HepG2 (cell line): ENCODE results near the gene CCDC142. TPM values are rescaled to one million over a fixed set of nuclear protein-coding genes. Genes with fewer than 3 reads are reported as not detected.

Experiments used
- ATF4 ChIP-seq, 2 experiments: fragments of 450-650 bp in 1 of 2; sonication (generic) in 1 of 2; formaldehyde crosslinking; IDR thresholded peaks; 2 replicates each; pipeline versions ENCODE4 v1.5.0 to v1.8.0; 2020 to 2022; ENCODE audit warnings: mild to moderate bottlenecking in 1 of 2, missing genetic modification reagents in 1 of 2
- EP300 ChIP-seq, 3 experiments: sonication (generic) in 1 of 3; formaldehyde crosslinking in 1 of 3; IDR thresholded peaks; 2 replicates each; pipeline versions ENCODE4 v1.5.1 to v1.6.1; 2011 to 2020; ENCODE audit warnings: low read depth in 2 of 3, low read length in 2 of 3, borderline replicate concordance in 1 of 3, improper control_type of control experiment in 1 of 3, mild to moderate bottlenecking in 1 of 3, missing genetic modification reagents in 1 of 3, moderate library complexity in 1 of 3
- FOSL2 ChIP-seq: sonication (generic); formaldehyde crosslinking; IDR thresholded peaks from 2 replicates; pipeline ENCODE4 v1.4.0; 2020; ENCODE audit warnings: missing genetic modification reagents
- HIVEP1 ChIP-seq: sonication (generic); formaldehyde crosslinking; IDR thresholded peaks from 2 replicates; pipeline ENCODE4 v1.4.0; 2020; ENCODE audit warnings: mild to moderate bottlenecking, missing genetic modification reagents
- HMGXB4 ChIP-seq, 2 experiments: sonication (generic) in 1 of 2; formaldehyde crosslinking in 1 of 2; IDR thresholded peaks; 2 replicates each; pipeline versions ENCODE4 v1.4.0 to v1.6.1; 2018 to 2020; ENCODE audit warnings: missing genetic modification reagents in 2 of 2, borderline replicate concordance in 1 of 2, low read depth in 1 of 2, mild to moderate bottlenecking in 1 of 2, missing biosample characterization in 1 of 2
- HNRNPL ChIP-seq: fragments of 200-400 bp; formaldehyde crosslinking; IDR thresholded peaks from 2 replicates; pipeline ENCODE4 v1.6.1; 2017; ENCODE audit warnings: mild to moderate bottlenecking, low read depth, low read length
- MNT ChIP-seq: fragments of 450-650 bp; IDR thresholded peaks from 2 replicates; pipeline ENCODE4 v1.6.1; 2016
- NFAT5 ChIP-seq: sonication (generic); formaldehyde crosslinking; IDR thresholded peaks from 2 replicates; pipeline ENCODE4 v1.4.0; 2020; ENCODE audit warnings: missing genetic modification reagents
- NR2C2 ChIP-seq: sonication (generic); formaldehyde crosslinking; IDR thresholded peaks from 2 replicates; pipeline ENCODE4 v1.4.0; 2020; ENCODE audit warnings: missing genetic modification reagents, mild to moderate bottlenecking, moderate library complexity, borderline replicate concordance
- RAD21 ChIP-seq: fragments of 450-650 bp; formaldehyde crosslinking; IDR thresholded peaks from 2 replicates; pipeline ENCODE4 v1.5.0; 2020; ENCODE audit warnings: mild to moderate bottlenecking
- REPIN1 ChIP-seq: sonication (generic); formaldehyde crosslinking; IDR thresholded peaks from 2 replicates; pipeline ENCODE4 v1.8.0; 2022; ENCODE audit warnings: missing genetic modification reagents, low read depth, mild to moderate bottlenecking, borderline replicate concordance
- SAFB2 ChIP-seq: sonication (generic); formaldehyde crosslinking; IDR thresholded peaks from 2 replicates; pipeline ENCODE4 v1.5.1; 2020; ENCODE audit warnings: missing genetic modification reagents, low read depth, mild to moderate bottlenecking, borderline replicate concordance
- STAG1 ChIP-seq: sonication (generic); formaldehyde crosslinking; IDR thresholded peaks from 2 replicates; pipeline ENCODE4 v1.4.0; 2020; ENCODE audit warnings: missing genetic modification reagents
- ZNF235 ChIP-seq: sonication (generic); formaldehyde crosslinking; IDR thresholded peaks from 2 replicates; pipeline ENCODE4 v1.8.1; 2023; ENCODE audit warnings: mild to moderate bottlenecking, missing genetic modification reagents, borderline replicate concordance
- ZNF326 ChIP-seq: sonication (generic); formaldehyde crosslinking; IDR thresholded peaks from 2 replicates; pipeline ENCODE4 v1.4.0; 2020; ENCODE audit warnings: missing genetic modification reagents, borderline replicate concordance
- ZNF589 ChIP-seq: sonication (generic); formaldehyde crosslinking; conservative IDR thresholded peaks from 2 replicates; pipeline ENCODE4 v1.8.0; 2022; ENCODE audit warnings: mild to moderate bottlenecking, moderate library complexity, missing genetic modification reagents
- ZNF792 ChIP-seq: IDR thresholded peaks from 2 replicates; pipeline ENCODE4 v1.6.1; 2016
- polyA plus RNA-seq, 8 experiments: library from polyadenylated mRNA; depleted of rRNA in 3 of 8; stranded (reverse) in 7 of 8; unstranded in 1 of 8; fragments of >200 nt; fragmentation: Illumina TruSeq in 4 of 8; extraction: Trizol in 4 of 8; gene quantifications; 2 replicates each; pipeline versions ENCODE4 v1.2.1 to v1.2.3, GENCODE V29; 2011 to 2016; ENCODE audit warnings: low read depth in 4 of 8, missing spikeins in 1 of 8, mixed read lengths in 1 of 8; ENCODE audit not compliant: insufficient read depth in 1 of 8
- total RNA-seq, 5 experiments: library from RNA; depleted of rRNA; stranded (reverse); fragments of >200 nt; fragmentation: Illumina TruSeq; extraction: Trizol; gene quantifications; 2 replicates each; pipeline ENCODE4 v1.2.3, GENCODE V29; 2016; ENCODE audit warnings: low read depth in 1 of 5

Gene CCDC142
- total and polyA plus RNA-seq, 2 of the 13 experiments (the other 11 are each of a cell fraction or from before 2014, with no cell fraction given) = 14.7 to 30.4 TPM

- TF ChIP-seq ZNF326 (CRISPR knock-in tag) (peak; percentile 83), RAD21 (CRISPR knock-in tag) (peak; percentile 55), ZNF235 (CRISPR knock-in tag) (0 out of 2 replicates have a peak, but pooled peaks have one; percentile 40), SAFB2 (CRISPR knock-in tag) (peak; percentile 34; the same call in 1 of the 2 replicates), ZNF589 (CRISPR knock-in tag) (no peak), ATF4 (CRISPR knock-in tag; IDR thresholded peaks at IDR 0.05) (no peak), HIVEP1 (CRISPR knock-in tag) (peak; percentile 32; the same call in 1 of the 2 replicates), REPIN1 (CRISPR knock-in tag) (no peak), ZNF792 (CRISPR knock-in tag) (no peak), HMGXB4 (CRISPR knock-in tag; IDR thresholded peaks at IDR 0.05; ENCODE audit: borderline replicate concordance in 1 of 2, low read depth in 1 of 2) (peak in 1 of 2 experiments; percentile 16; a peak in 1 of 4 replicates), NR2C2 (CRISPR knock-in tag) (0 out of 2 replicates have a peak, but pooled peaks have one; percentile 24), FOSL2 (0 out of 2 replicates have a peak, but pooled peaks have one; percentile 21), STAG1 (peak; percentile 58), HNRNPL (peak; percentile 48; the same call in 1 of the 2 replicates), NFAT5 (CRISPR knock-in tag) (peak; percentile 25; the same call in 1 of the 2 replicates), MNT (no peak), EP300 (IDR thresholded peaks at IDR 0.05; ENCODE audit: low read depth in 2 of 2, low read length in 2 of 2) (no peak), EP300 (CRISPR knock-in tag; IDR thresholded peaks at IDR 0.05; ENCODE audit: borderline replicate concordance) (no peak)
Observed at GRCh38 chr2:74461187-74462053, 21.4 kb downstream of the CCDC142 start (continued).
